Stromal cell of bone marrow (primary cell): ENCODE results near the gene MFGE8.

Experiments used
- DNase-seq: peaks from one replicate; pipeline ENCODE4 v3.0.0-alpha.2; 2012; ENCODE audit warnings: low read depth

The MFGE8 gene

DNA sequence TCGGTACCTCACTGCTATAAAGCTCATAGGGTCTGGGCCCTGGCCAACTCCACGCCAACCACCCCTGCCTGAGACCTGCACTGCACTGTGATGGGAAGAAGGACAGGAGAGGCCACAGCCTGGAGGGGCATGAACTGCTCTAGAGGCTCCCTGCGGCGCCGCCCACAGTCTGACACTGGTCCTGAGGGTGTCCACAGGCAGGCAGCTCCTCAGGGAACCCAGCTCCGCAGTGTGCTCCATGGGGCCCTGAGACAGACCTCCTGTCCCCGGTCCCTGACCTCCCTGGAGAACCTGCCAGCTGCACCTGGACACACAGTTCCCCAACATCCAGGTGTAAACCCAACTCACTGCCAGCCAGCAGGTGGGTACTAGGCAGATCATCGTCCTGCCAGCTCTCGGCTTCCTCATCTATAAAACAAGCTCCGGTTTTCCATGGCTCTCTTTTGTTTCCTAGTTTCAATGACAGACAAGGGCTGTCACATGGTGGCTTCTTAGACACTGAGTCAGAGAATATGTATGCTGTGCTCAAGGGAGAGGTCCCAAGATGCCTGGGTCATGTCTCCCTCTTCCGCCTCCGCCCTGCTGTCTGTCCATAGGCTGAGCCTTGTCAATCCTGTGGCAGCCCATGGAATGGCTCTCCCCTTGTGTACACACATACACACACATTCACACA lies 12.7 kb downstream of the MFGE8 start:
- peak; percentile 34 for DNase-seq

DNA sequence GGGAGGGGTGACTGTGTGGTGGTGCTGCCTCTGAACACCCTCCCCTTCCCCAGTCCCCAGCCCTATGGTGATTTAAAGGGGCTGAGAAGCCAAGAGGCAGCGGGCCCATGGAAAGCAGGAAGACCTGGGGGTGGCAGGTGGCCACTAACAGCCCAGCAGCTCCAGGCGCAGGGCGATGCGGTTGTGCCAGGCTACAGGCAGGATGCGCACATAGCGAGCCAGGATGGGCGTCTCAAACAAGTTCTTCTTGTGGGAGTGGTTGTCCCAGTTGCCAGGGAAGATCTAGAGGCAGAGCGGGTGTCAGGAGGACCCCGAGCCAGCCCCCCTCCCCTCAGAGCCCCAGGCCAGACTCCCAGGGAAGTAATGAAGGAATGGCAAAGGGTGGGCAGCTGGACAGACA lies 13.9 kb downstream of the MFGE8 start:
- DNase-seq, result no peak

GRCh38 chr15:88898736-88899135 lies 14.4 kb downstream of the MFGE8 start:
- no peak for DNase-seq

DNA sequence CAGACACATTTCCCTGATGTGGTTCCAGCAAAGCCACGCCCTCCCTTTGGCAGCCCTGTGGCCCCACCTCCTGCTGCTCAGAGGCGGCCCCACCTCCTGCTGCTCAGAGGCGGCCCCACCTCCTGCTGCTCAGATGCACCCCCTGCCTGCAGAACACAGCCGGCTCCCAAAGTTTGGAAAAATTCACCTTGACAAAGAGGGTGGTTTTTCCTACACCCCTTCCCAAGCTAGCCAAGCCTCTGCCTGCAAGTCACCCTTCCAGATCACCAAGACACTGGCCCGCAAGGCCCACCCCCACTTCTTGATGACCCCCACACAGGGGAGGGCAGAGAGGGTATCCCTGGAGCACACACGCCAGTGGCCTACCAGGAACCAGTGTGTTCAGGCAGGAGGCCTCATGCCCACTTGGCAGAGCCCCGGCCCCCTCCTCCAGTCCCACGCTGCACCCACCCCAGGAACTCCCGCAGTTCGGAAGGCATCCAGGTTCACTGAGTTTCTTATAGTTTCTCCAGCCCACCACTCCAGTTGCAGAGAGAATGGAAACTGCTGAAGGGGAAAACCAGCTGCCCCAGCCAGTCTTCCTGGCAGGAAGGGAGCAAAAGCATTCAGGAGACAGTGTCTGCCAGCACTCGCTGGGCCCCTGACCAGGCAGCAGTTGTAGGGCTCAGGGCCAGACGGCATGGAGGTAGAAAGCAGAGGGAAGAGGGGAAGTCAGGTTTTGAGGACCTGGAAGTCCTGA lies 15.6 kb downstream of the MFGE8 start:
- peak; percentile 79 for DNase-seq

GRCh38 chr15:88897142-88897455 lies 16.1 kb downstream of the MFGE8 start:
- DNase-seq, result no peak

DNA sequence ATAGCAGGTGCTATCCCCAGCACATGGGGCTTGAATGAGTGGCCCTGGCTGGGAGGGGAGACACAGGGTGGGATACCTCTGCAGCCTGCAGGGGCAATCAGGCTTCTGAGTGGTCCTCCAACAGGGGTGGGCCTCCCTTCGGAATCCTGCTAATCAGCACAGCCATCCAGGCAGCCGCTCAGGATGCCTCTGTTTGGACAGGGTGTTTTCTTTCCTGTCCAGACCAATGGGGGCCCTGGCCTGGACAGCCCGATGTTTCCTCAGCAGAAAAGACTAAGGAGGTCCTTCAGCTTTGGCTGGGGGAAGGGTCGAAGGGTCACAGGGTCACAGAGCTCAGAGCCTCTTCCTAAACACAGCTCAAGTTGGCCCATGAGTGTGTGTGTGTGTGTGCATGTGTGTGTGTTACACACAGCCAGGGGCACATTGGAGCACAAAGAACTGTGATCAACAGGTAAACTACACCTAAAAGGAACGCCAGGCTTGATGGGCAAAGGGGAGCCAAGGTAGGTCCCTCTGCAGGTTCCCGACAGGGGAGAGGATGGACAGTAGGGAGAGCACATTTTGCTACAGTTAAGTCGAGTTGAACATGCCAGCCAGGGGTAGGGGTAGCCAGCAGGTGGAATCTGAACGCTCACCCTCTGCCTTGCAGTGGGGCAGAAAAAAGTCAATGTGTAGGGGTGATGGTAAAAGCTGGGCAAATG lies 16.7 kb downstream of the MFGE8 start:
- DNase-seq, result no peak

- DNase-seq, result no peak
These were observed 18.1 kb downstream of the MFGE8 start, which contains the start of gene HAPLN3 for GRCh38 chr15:88894819-88895767. Gene HAPLN3 (minus strand): TSS chr15:88895544. CDS start chr15:88887298, 8,246 bp downstream.

DNA sequence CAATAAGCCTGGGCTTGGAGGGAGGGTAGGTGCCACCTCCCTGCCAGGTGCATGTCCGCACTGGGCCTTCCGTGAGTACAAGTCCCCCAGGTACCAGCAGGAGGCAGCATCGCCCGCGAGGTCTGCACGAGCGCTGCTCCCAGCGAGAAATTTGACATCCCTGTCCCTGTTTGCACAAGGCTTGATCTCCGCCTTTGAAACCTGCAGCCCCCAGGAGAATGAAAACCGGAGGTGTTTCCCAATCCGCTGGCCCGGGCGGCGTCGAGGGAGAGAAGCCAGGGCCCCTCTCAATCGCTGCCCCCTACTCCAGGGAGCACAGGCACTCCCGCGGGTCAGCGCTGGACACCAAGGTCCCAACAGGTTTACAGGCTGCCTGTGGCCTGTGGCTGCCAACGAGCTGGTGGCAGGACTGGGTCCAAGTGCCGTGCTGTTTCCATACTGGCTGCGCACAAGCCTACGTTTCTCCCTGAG lies 18.8 kb downstream of the MFGE8 start:
- no peak for DNase-seq

GRCh38 chr15:88891540-88892254 lies 21.5 kb downstream of the MFGE8 start:
- DNase-seq, result no peak

DNA sequence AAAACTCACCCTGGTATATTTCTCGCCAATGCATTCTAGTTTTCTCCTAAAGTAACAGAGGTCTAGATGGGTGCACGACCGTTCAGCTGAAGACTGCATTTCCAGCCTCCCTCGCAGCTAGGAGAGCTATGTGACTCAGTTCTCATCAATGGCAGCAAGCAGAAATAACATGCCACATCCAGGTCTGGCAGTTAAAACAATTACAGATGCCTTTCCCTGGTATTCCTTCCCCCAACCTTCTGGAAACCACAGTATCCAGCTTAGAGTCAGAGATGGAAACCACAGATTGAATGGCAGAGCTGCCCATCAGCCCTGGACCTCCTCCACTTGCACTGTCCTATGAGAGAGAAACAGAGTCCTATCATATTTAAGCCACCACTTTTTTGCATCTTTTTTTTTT lies 22.7 kb downstream of the MFGE8 start:
- DNase-seq, result peak; percentile 26

- no peak for DNase-seq
These were observed 24.5 kb downstream of the MFGE8 start for GRCh38 chr15:88888719-88889118.

DNA sequence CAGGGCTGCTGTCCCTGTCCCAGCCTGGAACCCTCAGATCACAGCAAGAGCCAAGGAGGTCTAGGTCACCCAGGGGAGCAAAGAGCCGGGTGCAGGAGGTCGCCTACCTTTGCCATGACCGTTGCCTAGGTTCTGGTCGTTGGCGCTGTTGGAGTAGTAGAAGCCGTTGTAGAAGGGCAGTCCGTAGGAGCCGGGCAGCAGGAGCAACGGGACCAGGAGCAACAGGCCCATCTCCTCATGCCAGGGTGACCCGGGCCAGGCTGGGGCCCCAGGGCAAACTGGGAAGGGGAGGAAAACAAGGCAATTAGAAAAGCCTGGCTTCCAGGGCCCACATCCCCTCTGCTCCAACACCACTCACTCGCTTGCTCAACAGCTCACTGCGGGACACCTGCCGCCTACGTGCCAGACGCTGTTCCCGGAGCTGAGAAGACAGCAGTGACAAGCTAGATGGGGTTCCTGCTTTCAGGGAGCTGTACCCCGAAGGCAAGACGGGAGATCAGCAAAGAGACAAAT lies 26.1 kb downstream of the MFGE8 start:
- DNase-seq, result no peak

- DNase-seq, result no peak
These were observed 30.4 kb downstream of the MFGE8 start for GRCh38 chr15:88882785-88883184.

DNA sequence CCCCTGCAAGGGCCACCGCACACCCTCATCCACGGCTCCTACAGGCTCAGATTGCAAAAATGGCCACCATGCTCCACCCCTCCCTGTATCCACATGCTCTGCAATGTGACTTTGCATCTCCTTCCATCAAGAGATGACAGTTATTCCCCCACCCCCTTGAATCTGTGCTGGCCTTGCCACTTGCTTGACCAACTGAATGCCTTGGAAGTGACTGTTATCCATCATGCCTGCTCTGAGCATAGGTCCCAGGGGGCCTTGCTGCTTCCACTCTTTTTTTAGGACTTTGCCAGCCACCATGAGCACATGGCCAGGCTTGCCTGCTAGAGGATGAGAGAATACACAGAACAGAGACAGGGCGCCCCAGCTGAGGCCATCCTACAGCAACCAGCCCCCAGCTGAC lies 31.4 kb downstream of the MFGE8 start:
- peak; percentile 77 for DNase-seq

- no peak for DNase-seq
These were observed 32.0 kb downstream of the MFGE8 start for GRCh38 chr15:88880944-88881740.

DNA sequence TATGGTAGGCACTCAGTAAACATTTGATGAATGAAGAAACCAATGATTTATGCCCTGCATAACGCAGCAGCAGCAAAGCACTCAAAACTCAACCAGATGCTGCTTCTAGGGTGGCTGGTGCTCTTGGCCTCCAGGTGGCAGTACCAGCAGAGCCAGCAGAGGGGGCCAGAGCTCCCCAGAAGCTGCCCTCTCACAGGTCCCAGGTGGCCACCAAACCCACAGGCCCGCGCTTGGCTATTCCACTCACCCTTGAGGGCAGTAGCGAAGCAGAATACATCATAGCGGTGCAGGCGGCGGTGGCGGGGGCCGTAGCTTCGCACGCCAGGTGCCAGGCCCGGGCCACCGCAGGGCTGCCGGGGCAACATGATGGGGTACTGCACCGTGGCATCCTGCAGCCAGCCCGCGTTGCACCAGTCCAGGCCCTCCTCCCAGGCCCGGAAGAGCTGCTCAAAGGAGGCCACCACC lies 34.4 kb downstream of the MFGE8 start:
- no peak for DNase-seq

DNA sequence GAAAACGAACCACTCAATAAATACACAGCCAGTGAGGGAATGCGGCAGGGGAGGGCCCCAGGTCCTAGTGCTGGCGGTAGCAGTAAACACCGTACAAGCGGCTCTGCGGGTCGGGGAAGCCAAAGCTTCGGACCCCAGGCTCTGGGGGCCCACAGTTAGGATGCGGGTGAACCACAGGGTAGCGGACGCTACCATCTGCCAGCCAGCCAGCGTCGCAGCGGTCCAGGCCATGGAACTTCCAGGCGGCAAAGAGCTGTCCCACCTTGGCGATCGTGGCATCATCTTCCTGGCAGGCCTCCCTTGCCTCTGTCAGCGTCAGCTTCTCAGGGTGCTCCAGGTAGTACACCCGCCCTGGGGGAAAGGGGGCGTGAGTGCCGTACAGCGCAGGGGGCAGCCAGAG lies 35.3 kb downstream of the MFGE8 start:
- DNase-seq, result no peak

GRCh38 chr15:88877415-88877814 lies 35.8 kb downstream of the MFGE8 start:
- DNase-seq, result no peak

GRCh38 chr15:88876573-88876972 lies 36.6 kb downstream of the MFGE8 start:
- DNase-seq, result no peak

DNA sequence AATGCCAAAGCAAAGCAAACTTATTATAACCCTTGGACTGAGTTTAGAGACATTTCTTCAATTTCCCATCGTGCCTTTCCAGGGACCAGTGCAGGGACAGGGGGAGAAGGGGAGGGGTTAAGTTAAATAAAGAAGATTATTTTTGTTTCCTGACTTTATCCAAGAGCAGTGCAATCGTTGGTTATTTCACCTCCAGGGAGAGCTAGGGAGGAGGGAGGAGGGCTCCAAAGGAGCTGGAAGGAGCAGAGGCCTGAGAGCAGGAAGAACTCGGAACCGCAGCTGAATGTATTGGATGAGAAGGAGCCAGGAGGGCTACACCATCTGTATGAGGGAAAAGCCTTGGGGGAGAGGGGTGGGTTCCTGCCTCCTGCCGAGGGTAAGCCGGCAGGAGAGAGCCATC lies 38.5 kb downstream of the MFGE8 start:
- DNase-seq, result no peak
